ENCODE data around the gene TUB. TPM values are rescaled to one million over a fixed set of nuclear protein-coding genes. Genes with fewer than 3 reads are reported as not detected.

Gene TUB
- total and polyA plus RNA-seq, 2 of the 13 experiments (the other 11 are each of a cell fraction or from before 2014, with no cell fraction given): 4.3 to 5.6 TPM

- no peaks in the 10 kb centered on the region for H3K36me3 ChIP-seq (replicated peaks in 1 of 2; ENCODE audit: control insufficient read depth in 1 of 2, insufficient read depth in 2 of 2, low read length in 2 of 2)
- ChIA-PET CTCF (ENCODE audit: low intra/inter-chr PET ratio, low total read pairs) (no interaction called here), POLR2A (no interaction called here)
- TF ChIP-seq IRF1 (CRISPR knock-in tag; IDR thresholded peaks at IDR 0.05; ENCODE audit: low read depth) (no peak), HNRNPH1 (optimal IDR thresholded peaks at IDR 0.05; ENCODE audit: low read depth, low read length) (no peak), ZNF776 (CRISPR knock-in tag; IDR thresholded peaks at IDR 0.05) (no peak), FOXP1 (IDR thresholded peaks at IDR 0.05) (no peak), FOXP1 (CRISPR knock-in tag; IDR thresholded peaks at IDR 0.05) (no peak), ZNF503 (CRISPR knock-in tag; IDR thresholded peaks at IDR 0.05) (no peak), PTBP1 (IDR thresholded peaks at IDR 0.05; ENCODE audit: low read depth, low read length, poor library complexity, severe bottlenecking) (no peak), ZNF383 (CRISPR knock-in tag; IDR thresholded peaks at IDR 0.05; ENCODE audit: borderline replicate concordance) (no peak), MTA3 (CRISPR knock-in tag; IDR thresholded peaks at IDR 0.05) (no peak)
- H3K9me3 ChIP-seq (ENCODE audit: low read length): no peaks in the 10 kb centered on the region
- H3K9ac ChIP-seq (ENCODE audit: insufficient read depth, low read depth, low read length): no peak overlapping the region
- intact Hi-C loops (cut with micrococcal nuclease; ENCODE audit: unreplicated experiment): no loop called here
- no peaks in the 10 kb centered on the region for H3K79me2 ChIP-seq (ENCODE audit: insufficient read depth, low read length)
- FAIRE-seq (no peak), DNase-seq (ENCODE audit: low spot score) (no peak), ATAC-seq (no peak)
- H3K27ac ChIP-seq (ENCODE audit: extremely low read length, insufficient read depth, low read length): no peak overlapping the region
- BruUV-seq (replicated peaks): no TSS peak
- no peaks in the 10 kb centered on the region for H3K4me1 ChIP-seq (ENCODE audit: insufficient read depth, low read length)
- H3K4me2 ChIP-seq (ENCODE audit: low read depth, low read length): no peak overlapping the region
- no peak overlapping the region for H3K4me3 ChIP-seq (replicated peaks in 1 of 3; ENCODE audit: insufficient read depth in 1 of 3, low read depth in 2 of 3, low read length in 3 of 3)
- no peaks in the 10 kb centered on the region for H4K20me1 ChIP-seq (ENCODE audit: insufficient read depth, low read length)
- in situ Hi-C loops (cut with HindIII; ENCODE audit: extremely low pct_ligation_motif_present, low pct_unique_long_range_greater_than_20kb): no loop called here
- no peak overlapping the region for H2AFZ ChIP-seq (ENCODE audit: low read length)
- H3K27me3 ChIP-seq (ENCODE audit: control insufficient read depth in 1 of 2, insufficient read depth in 2 of 2, low read length in 2 of 2): no peaks in the 10 kb centered on the region
- 44% methylated on average over 2 of the region's 2 CpGs for WGBS (ENCODE audit: low lambda C conversion rate)
Observed at GRCh38 chr11:8138526-8138925, 57.5 kb downstream of the TUB start.

All from HepG2 (cell line).